Endothelial cell (in vitro differentiated cells): ENCODE measurements around the gene ITPRID2. TPM values are rescaled to one million over a fixed set of nuclear protein-coding genes. Genes with fewer than 3 reads are reported as not detected.
"Not testable (repeated sequence)": the region's sequence is repeated elsewhere in the genome, so short reads cannot be mapped to it uniquely, and the experiment has no call there.

Source experiments
- DNase-seq: peaks from one replicate; pipeline ENCODE4 v3.0.0; 2021; ENCODE audit warnings: low spot score
- H3K27ac Mint-ChIP-seq: one replicate; pipeline ENCODE4 v1.8.0; 2021; ENCODE audit warnings: mixed read lengths, inconsistent platforms; ENCODE audit not compliant: unreplicated experiment
- H3K27me3 Mint-ChIP-seq: one replicate; pipeline ENCODE4 v1.8.0; 2021; ENCODE audit warnings: mild to moderate bottlenecking, moderate library complexity, mixed read lengths, inconsistent platforms; ENCODE audit not compliant: unreplicated experiment
- H3K36me3 Mint-ChIP-seq: one replicate; pipeline ENCODE4 v1.8.0; 2021; ENCODE audit warnings: mild to moderate bottlenecking, low read depth, mixed read lengths, inconsistent platforms; ENCODE audit not compliant: unreplicated experiment
- H3K4me1 Mint-ChIP-seq: one replicate; pipeline ENCODE4 v1.8.0; 2021; ENCODE audit warnings: mild to moderate bottlenecking, mixed read lengths, inconsistent platforms; ENCODE audit not compliant: unreplicated experiment
- H3K4me3 Mint-ChIP-seq: one replicate; pipeline ENCODE4 v1.8.0; 2021; ENCODE audit warnings: mild to moderate bottlenecking, mixed read lengths, inconsistent platforms; ENCODE audit not compliant: unreplicated experiment
- H3K9me3 Mint-ChIP-seq: one replicate; pipeline ENCODE4 v1.8.0; 2021; ENCODE audit warnings: mixed read lengths, inconsistent platforms; ENCODE audit not compliant: unreplicated experiment
- total RNA-seq: library from RNA; stranded (reverse); fragmentation: NEBNext Ultra II Directional; extraction: Animal tissue kit (Norgen Biotek cat#: 25700); gene quantifications from one replicate; pipeline ENCODE4 v1.2.1, GENCODE V29; 2021; ENCODE audit not compliant: unreplicated experiment
- TF ChIP-seq, protein P1 (sequence below): fragments of 200-600 bp; sonication (generic); IDR thresholded peaks from one replicate; pipeline ENCODE4 v1.5.0; 2021; ENCODE audit warnings: antibody characterized with exemption; ENCODE audit not compliant: unreplicated experiment

Gene ITPRID2
- total RNA-seq, 1 donor from 2014 or later = 76.6 TPM

DNA sequence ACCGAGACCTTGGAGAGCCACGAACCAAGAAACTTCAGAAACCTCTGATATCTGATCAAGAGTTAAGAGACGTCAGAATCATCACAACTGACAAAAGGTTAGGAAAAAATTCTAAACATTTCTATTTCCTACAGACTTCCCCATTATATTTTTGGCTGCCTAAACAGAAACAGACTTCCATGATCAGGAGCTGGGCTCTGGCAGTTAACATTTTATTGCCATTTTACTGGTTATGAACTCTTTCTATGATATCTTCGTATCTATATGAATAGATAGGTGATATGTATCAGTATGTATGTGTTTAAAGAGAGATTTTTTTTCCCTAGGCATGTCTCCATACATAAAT, 63.0 kb downstream of the ITPRID2 start:
- TF ChIP-seq, protein P1, sequence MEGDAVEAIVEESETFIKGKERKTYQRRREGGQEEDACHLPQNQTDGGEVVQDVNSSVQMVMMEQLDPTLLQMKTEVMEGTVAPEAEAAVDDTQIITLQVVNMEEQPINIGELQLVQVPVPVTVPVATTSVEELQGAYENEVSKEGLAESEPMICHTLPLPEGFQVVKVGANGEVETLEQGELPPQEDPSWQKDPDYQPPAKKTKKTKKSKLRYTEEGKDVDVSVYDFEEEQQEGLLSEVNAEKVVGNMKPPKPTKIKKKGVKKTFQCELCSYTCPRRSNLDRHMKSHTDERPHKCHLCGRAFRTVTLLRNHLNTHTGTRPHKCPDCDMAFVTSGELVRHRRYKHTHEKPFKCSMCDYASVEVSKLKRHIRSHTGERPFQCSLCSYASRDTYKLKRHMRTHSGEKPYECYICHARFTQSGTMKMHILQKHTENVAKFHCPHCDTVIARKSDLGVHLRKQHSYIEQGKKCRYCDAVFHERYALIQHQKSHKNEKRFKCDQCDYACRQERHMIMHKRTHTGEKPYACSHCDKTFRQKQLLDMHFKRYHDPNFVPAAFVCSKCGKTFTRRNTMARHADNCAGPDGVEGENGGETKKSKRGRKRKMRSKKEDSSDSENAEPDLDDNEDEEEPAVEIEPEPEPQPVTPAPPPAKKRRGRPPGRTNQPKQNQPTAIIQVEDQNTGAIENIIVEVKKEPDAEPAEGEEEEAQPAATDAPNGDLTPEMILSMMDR = no peak
- Mint-ChIP-seq H3K27ac (no peak overlapping the region), H3K36me3 (no peaks in the 10 kb centered on the region), H3K27me3 (peaks cover 2% of the 10 kb centered on the region), H3K4me3 (no peak overlapping the region), H3K9me3 (no peaks in the 10 kb centered on the region), H3K4me1 (peaks cover 8% of the 10 kb centered on the region)
- no peak for DNase-seq

DNA sequence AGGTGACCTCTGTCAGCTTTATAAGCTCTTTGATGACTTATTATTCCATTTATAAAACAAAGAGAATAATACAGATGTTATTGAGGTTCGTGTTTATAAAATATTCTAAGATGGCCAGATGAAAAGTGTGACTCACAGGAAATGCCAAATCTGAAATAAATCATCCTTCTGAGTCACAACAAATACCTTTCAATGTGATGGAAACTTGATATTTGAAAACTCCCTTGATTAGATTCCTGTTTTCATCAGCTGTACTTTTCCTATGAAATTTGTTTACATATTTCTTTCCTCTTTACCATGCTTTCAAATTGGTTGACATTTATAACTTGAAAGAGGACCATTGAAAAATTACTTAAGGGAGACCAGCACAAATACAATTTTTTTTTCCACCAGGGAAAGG, 63.5 kb downstream of the ITPRID2 start:
- no peak overlapping the region for H3K4me3 Mint-ChIP-seq
- peaks cover 8% of the 10 kb centered on the region for H3K4me1 Mint-ChIP-seq

DNA sequence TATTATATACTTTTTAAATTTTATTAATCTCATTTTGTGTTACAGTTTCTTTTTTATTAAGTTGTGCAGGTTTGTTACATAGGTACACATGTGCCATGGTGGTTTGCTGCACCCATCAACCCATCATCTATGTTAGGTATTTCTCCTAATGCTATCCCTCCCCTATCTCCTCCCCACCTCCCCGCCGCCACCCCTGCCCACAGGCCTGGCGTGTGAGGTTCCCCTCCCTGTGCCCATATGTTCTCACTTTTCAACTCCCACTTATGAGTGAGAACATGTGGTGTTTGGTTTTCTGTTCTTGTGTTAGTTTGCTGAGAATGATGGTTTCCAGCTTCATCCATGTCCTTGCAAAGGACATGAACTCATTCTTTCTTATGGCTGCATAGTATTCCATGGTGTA, 64.3 kb downstream of the ITPRID2 start:
- not testable (repeated sequence) for DNase-seq, H3K27ac Mint-ChIP-seq, H3K27me3 Mint-ChIP-seq, H3K9me3 Mint-ChIP-seq, H3K4me1 Mint-ChIP-seq, H3K4me3 Mint-ChIP-seq, H3K36me3 Mint-ChIP-seq

More for the DNA sequence above, 63.5 kb downstream of the ITPRID2 start:
- H3K9me3 Mint-ChIP-seq = no peaks in the 10 kb centered on the region
- TF ChIP-seq, protein P1 = no peak
- H3K36me3 Mint-ChIP-seq = no peaks in the 10 kb centered on the region
- H3K27me3 Mint-ChIP-seq = peaks cover 2% of the 10 kb centered on the region
- no peak for DNase-seq
- H3K27ac Mint-ChIP-seq = no peak overlapping the region

DNA sequence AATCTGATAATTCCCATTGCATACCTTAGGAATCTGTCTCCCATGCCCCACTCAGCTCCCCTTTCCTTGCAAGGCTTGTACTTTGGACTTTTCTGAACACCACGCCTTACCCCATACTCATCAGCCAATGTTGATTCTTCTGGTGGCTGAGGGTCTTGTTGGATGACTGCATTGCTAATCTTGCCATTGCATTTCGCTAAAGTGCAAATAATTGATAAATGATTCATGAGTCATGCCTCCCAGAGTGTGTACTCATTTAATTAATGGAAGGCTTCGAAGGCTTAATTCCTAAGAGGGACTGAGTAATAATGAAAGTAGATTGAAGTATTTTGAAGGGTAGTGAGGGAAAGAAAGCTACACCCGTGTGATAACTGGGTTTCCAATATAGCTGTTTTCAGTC, 66.1 kb downstream of the ITPRID2 start:
- H3K36me3 Mint-ChIP-seq = no peaks in the 10 kb centered on the region
- no peak overlapping the region for H3K4me3 Mint-ChIP-seq
- TF ChIP-seq, protein P1 = no peak
- no peaks in the 10 kb centered on the region for H3K9me3 Mint-ChIP-seq
- H3K27ac Mint-ChIP-seq = no peak overlapping the region
- peaks cover 2% of the 10 kb centered on the region for H3K27me3 Mint-ChIP-seq
- H3K4me1 Mint-ChIP-seq = peaks cover 8% of the 10 kb centered on the region
- DNase-seq = no peak

DNA sequence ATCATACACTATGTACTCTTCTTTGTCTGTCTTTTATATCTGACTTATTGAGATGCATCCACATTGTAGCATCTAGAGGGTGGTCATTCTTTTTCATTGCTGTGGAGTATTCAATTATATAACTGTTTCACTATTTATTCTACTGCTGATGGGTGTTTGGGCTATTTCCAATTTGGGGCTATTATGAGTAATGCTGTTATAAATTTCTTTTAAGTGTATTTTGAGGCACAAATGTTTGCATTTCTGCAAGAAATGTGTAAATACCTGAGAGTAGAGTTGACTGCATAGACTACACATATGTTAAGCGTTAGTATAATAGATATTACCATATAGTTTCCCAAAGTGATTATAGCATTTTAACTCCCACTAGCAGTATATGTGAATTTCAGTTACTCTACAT, 67.2 kb downstream of the ITPRID2 start:
- TF ChIP-seq, protein P1 = no peak

DNA sequence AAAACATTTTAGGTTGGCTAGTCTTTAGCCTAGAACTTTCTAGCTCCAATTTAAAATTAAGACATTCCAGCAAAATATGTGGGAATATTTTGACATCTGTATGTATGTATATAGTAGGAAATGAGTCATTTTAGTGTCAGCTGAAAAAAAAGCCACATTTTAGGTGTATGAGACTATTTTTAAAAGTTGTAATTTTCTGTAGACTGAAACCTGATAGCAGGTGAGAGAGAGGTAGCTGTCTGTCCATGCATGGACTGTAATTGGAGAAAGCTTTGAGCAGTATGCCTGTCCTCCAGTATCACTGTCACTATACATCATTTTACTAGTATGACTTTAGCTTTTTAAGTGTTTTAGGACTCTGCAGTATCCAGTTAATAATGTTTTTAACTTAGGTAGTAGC, 68.0 kb downstream of the ITPRID2 start:
- Mint-ChIP-seq H3K4me3 (no peak overlapping the region), H3K4me1 (no peaks in the 10 kb centered on the region), H3K36me3 (no peaks in the 10 kb centered on the region), H3K27ac (no peak overlapping the region), H3K9me3 (no peaks in the 10 kb centered on the region), H3K27me3 (no peaks in the 10 kb centered on the region)
- TF ChIP-seq, protein P1 = no peak
- no peak for DNase-seq

More for the DNA sequence above, 67.2 kb downstream of the ITPRID2 start:
- Mint-ChIP-seq H3K36me3 (no peaks in the 10 kb centered on the region), H3K4me1 (peaks cover 4% of the 10 kb centered on the region), H3K9me3 (no peaks in the 10 kb centered on the region), H3K27ac (no peak overlapping the region), H3K27me3 (peaks cover 2% of the 10 kb centered on the region), H3K4me3 (no peak overlapping the region)
- no peak for DNase-seq

DNA sequence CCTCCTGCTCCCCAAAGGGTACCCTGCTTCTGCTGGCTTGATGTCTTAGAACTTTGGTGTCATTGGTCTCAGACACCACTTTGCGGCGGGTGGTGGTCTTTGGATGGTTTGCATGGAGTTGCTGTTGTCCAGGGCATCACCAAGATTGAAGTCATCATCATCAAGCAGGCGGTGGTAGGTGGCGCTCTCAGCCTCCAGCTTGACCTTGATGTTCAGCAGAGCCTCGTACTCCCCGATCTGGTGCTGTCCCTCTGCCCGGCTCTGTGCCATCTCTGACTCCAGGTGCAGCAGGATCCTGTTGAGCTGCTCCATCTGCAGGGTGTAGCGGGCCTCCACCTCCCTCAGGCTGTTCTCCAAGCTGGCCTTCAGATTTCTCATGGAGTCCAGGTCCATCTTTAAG, 69.6 kb downstream of the ITPRID2 start:
- H3K4me3 Mint-ChIP-seq, H3K9me3 Mint-ChIP-seq, DNase-seq, H3K27ac Mint-ChIP-seq, H3K4me1 Mint-ChIP-seq, H3K27me3 Mint-ChIP-seq, H3K36me3 Mint-ChIP-seq: not testable (repeated sequence)
